Central memory CD4-positive, alpha-beta T cell (primary cell): ENCODE results near the gene SLC38A10.
A peak's percentile ranks its signal among the peaks of the same experiment; 100 is the strongest.

Source experiments
- DNase-seq: peaks from one replicate; pipeline ENCODE4 v3.0.0; 2022

The SLC38A10 gene

DNA sequence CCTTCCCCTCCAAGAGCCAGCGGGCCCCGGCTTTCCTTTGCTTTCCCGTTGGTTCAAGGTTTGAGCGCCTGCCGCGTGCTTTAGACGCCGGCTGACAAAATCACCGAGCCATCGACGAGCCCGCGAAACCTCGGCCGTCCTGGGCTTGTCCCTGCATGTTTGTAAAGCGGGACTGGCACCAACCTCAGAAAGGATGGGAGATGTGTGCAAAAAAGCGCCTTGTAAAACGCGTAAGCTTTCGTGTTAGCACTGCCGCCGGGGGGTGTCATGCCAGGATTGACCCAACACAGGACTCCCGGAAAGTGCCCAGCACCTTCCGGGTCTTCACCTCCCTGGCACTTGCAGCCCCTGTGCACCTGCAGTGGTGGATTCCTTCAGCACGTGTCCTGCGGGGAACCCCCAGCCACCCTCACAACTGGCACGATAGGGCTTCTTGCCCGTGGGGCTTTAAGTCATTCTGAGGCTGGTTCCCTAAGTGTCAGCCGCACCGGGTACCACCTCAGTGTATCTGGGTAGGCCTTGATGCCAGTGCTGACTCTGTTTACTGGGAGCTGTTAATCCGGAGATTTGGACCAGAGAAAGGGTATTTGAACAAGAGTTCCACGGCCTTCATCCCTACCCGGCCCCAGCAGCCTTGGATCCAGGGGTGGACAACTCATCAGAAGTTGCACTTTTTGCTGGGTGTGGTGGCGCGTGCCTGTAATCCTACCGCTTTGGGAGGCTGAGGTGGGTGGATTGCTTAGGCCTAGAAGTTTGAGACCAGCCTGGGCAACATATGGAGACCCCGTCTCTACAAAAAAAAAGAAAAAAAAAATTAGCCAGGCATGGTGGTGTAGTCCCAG lies 55.2 kb downstream of the SLC38A10 start:
- peak; percentile 26 for DNase-seq

DNA sequence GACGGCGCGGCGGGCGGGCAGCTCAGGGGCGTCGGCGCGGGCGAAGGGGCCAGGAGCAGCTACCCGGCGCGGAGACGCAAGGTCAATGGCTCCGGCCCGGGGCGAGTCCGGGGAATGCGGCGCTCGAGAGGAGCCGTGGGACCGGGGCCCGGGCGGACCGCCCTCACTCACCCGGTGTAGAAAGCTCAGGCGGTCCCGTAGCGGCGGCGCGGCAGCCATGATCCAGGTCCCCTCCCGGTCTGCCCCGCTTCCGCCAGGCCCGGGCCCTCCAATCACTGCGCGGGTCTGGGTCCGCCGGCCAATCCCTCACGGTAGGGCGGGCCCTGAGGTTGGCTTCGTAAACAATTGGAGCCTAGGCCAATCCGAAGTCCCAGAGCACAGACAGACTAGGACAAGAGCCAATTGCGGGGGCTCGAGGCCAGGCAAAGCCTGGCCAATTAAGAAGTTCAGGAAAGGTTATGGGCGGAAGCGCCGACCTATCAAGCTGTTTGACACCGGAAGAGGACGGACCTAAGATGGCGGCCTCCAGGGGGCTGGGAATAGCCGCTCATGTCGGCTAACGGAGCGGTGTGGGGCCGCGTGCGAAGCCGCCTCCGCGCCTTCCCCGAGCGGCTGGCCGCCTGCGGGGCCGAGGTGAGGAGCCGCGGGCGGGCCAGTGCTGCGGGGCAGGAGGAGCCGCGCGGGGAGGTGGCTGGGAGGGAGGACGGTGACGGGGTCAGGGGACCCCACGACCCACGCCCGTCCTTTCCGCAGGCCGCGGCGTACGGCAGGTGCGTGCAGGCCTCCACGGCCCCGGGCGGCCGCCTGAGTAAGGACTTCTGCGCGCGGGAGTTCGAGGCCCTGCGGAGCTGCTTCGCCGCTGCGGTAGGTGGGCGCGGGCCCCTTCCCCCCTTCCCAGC lies 56.0 kb downstream of the SLC38A10 start, which contains the start of the genes NDUFAF8 and TEPSIN:
NDUFAF8 (plus strand) TSS at position 504 of the 899 bp plus-strand sequence; CDS start at position 550, 46 bp downstream.
TEPSIN (minus strand) TSS at position 241 of the 899 bp plus-strand sequence; CDS start at position 219, 22 bp downstream.
- DNase-seq = peak; percentile 98

DNA sequence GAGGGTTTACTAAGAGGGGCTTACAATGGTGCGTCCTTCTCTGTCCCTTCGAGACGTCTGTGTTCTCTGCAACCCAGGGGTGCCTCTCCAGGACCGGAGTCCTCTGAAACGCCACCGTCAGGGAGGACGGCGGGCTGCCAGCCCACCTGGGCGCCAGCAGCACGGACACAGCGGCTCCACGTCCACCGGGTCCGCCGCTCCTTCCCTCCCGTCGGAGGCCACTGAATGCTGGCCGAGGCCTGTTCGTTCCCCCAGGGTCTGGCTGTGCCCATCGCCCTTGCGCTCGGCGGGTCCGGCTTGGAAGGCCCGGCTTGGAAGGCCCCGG lies 56.7 kb downstream of the SLC38A10 start:
- DNase-seq = no peak

DNA sequence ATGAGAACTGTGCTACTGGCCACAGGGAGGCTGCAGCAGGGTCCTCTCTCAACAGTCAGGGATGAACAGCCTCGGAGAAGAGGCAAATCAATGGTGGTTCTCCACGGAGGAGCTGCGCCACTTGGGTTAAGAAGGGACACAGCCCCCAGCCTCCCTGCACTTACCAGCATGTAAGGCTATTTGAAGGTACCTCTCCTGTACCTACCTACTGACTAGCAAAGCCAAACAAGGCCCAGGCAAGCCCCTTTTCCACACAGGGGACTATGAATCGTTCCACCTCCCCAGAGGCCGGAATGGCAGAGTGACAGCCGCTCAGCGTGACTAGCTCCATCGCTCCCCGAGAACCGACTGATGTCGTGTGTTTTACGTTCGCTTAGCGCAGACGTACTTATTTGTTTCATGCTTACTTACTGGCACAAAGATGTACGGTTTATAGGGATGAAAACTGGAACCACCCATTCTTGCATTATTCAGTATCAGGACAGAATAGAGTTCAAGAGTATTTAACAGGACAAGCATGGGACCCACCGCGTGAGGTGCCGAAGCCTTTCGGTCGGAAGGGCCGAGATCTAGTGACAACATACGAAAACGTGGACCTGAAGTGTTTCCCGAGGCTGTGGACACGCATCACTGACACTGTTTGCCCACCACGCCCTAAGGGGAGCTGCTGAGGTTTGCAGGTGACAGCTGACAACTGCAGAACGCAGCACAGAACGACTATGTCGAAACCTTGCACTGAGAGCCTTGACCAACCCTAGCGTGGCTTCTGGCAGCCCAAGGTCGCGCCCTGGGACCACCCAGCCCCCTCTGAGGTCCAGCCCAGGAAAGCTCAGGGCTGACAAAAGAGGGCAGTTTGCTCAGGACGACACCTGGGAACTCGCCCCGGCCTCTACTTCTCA lies 57.3 kb downstream of the SLC38A10 start:
- DNase-seq = no peak

DNA sequence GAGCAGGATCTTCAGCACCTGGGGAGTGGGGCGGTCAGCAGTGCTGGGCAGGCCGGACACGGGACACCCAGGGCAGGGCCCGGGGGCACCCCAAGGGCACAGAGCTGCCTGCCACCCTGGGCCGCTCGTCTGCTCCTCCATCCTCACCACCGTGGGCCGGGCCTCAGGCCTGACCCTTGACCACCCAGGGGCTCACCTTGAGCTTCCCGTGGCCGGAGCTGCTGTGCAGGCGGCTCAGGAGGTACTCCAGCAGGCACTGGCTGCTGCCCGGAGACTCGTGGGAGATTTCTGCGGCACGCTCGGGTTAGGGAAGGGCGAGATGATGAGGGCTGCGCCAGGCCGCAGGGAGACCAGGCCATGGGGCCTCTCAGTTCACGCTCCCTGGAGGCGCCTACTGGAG lies 58.3 kb downstream of the SLC38A10 start:
- DNase-seq = no peak

DNA sequence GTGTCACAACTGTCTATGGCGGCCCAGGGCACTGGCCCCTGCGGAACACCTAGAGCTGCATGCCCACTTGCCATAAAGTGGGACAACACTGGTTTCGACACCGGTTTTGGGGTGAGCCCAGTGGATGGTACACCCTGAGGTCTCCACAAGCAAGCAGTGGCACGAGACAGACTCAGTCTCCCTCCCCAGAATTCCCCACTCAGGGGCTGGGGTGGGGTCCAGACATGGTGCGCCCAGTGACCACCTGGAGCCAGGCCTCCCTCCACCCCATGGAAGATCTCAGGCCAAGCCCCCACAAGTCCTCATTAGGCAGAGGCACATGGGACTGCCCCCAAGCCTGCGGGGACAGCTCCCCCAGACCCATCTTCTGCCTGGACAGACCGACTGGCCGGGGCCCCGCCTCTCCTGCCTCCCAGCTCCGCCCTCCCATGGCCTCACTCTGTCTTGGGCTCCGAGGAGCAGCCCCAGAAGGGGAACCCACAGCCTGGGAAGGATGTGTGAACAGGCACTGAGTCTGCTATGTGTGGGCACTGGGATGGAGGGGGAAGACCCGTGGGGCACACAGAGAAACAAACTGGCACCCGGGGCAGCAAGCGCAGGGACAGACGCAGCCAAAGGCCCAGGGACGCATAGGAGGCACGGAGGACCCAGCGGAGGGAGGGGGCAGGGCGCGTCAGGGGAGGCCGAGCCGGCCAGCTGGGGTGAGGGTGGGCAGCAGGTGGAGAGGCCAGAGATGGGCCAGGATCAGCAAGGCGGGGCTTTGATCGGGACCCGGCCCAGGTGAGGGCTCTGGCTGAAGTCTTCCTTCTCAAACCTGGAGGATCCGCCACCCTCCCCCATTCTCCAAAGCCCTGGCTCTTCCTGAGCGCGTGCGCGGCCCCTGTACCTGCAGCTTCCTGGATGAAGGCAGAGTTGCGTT lies 59.0 kb downstream of the SLC38A10 start:
- no peak for DNase-seq

DNA sequence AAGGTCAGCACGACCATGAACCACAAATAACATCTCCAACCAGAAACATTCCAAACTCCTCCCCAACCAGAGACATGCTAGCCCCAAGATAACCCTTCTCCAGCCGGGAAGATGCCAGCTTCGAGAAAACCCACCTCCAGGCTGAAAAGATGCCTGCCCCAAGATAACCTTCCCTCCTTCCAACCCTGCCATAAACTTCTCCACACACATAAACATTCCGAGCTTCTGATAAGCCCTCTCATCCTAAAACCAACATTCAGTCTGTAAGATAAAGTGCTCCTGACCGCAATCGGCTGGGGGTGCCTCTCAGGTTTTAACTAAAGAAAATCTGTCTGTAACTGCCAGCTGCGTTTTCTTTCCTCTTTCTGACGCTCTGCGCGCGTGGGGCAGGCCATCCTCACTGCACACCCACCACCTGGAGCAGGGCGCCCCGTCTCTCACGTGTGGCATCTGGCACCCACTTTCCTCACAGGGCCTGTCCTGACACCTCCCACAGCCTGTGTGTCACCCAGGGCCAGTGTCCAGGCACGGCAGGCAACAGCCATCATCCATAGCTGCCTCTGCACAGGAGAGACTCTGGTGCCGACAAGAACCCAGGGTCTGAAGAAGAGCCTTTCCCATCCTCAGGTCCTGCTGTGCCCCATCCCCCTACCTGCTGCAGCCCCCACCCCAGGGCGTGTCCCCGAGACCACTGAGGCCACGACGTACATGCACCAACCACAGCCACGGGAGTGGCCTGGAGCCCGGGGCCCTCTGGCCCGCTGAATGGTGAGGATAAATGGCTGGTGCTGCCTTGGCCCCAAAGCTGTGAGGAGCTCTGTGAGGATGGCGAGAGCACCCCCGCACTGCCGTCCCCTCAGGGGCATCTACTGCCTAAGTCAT lies 59.9 kb downstream of the SLC38A10 start:
- no peak for DNase-seq

DNA sequence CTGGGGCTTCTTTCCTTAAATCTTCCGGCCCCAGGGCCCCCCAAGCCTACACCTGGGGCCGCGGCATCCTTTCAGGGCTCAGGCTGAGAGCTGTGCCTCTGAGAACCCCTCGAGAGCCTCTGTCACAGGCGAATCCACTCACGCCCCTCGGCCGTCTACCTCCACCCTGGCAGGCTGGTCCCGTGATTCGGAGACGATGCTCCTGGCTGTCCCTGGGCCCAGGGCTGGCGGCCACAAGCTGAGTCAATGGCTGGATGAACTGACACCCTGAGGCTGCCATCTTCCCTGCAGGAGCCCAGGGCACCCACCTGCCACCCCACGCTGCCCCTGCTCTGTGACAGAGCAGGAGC lies 60.6 kb downstream of the SLC38A10 start:
- no peak for DNase-seq

DNA sequence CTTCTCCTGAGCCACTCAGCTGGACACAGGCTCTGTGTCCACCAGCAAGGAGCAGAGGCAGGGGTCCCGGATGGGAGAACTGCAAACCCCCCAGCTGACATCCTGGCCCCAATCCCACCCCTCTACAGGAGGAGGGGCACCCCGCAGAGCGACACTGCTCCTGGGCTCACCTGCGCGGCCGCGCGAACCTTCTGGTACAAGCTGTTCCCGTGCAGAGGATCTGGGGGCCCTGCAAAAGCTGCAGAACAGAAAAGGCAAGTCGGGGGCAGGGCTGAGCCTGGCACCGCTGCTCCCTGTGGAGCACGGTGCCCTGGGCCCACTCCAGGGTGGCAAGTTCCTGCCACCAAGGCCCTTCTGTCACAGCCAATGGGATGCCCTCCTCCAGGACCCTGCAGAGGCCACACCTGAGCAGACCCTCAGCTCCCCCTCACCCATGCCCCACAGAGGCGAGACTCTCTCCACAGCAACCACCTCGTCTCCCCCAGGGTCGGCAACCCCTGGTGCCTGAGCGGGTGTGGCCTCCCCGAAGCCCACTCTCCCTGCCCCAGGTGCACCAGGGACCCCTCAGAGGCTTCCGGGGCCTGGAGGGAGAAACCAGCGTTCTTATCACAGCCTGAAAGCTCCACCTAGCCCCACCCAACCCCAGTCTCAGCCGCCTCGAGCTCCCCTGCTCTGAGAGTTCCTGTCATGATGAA lies 61.1 kb downstream of the SLC38A10 start:
- DNase-seq = no peak

DNA sequence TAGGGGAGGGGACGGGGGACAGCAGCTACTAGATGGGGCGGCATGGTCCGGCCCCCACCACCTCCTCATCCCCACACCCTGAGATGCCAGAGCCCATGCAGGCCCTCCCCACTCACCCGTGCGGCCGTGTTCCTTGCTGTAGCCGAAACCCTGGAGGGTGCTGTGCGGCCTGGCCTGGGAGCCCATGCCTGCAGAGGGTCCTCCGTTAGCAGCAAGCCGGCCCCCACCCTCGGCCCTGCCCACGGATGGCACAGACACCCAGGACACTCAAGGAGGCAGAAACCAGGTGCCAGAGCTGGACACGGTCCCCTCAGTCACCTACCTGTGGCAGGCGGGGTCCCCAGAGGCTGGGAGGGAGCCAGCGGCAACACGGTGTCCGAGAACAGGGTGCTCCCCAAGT lies 61.8 kb downstream of the SLC38A10 start:
- no peak for DNase-seq

DNA sequence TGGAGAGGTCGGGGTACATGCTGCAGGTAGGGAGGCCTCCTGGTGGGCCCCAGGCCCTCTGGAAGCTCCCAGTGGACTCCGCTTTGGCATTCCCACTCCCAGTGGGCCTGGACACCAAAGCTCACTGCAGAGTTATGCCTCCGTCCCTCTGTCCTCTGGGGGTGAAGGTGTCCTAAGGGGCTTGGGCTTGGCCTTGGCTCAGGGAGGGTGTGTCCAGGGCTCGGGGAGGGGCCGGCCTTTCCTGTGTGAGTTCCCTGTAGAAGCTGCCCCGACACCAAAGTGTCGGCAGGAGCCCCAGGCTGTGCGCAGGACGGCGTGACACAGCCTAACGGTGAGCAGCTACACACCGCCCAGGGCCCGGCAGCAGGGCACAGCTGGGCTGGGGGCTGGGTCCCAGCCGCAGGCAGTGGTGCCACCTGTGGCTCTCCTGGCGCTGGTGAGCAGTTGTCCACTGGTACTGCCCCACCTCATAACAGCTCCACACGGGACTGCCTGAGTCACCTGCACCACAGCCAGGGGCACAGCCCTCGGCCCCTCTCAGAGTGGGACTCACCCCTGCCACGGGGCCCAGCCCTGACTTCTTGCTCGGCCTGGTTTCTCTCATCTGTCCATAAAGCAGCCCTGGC lies 62.4 kb downstream of the SLC38A10 start:
- DNase-seq = no peak

DNA sequence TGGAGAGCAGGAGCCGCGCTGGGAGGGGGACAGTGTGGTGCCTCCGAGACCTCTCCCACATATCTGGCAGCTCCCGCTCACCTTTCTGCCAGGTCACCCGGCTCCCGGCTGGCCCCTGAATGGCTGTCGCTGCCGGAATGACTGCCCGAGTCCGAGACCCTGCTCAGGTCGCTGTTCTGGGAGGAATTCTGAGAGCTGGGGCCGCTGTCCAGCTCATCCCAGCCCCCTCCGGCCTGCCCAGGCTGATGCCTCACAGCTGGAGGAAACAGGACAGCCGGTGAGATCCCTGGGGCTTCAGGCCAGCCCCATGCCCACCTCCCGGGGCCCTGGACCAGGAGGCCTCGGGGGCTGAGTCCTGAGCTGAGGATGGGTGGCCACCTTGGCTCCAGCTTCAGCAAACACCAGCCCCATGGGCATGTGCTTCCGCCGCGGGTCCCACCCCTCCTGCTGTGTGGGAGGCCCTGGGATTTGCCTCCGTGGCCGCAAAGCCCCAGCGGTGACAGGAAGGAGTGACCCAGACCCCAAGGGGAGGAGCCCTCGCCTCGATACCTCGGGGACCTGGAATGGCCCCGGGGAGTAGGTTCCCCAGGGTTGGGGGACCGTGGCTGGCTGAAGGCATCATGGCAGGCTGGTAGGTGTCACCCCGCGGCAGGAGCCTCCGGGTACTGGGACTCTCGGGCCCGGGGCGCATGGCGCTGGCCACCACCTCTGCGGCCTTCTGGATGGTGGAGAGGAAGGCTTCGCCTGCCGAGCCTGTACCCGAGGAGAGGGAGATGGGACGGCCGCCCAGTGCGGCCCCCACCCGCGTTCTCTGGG lies 63.1 kb downstream of the SLC38A10 start:
- DNase-seq = no peak

DNA sequence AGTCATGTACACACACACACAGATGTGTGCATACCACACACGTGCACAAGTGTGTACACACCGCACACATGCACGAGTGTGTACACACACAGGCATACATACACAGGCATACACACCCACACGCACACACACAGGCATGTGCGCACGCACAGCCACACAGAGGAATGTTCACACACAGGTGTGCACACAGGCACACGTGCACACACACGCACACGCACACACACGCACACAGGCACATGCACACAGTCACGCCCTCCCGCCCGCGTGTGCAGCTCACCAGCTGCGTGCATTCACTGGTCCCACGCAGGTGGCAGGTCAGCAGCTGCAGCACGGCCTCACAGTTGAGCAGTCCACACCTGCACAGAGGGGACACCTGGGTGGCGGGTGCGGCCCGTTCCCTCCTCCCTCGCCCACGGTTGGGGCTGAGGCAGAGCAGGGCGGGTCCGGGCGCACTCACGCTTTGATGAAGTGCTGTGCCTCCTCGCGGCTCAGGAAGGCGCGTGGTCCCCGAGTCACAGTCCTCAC lies 63.9 kb downstream of the SLC38A10 start:
- DNase-seq = no peak

DNA sequence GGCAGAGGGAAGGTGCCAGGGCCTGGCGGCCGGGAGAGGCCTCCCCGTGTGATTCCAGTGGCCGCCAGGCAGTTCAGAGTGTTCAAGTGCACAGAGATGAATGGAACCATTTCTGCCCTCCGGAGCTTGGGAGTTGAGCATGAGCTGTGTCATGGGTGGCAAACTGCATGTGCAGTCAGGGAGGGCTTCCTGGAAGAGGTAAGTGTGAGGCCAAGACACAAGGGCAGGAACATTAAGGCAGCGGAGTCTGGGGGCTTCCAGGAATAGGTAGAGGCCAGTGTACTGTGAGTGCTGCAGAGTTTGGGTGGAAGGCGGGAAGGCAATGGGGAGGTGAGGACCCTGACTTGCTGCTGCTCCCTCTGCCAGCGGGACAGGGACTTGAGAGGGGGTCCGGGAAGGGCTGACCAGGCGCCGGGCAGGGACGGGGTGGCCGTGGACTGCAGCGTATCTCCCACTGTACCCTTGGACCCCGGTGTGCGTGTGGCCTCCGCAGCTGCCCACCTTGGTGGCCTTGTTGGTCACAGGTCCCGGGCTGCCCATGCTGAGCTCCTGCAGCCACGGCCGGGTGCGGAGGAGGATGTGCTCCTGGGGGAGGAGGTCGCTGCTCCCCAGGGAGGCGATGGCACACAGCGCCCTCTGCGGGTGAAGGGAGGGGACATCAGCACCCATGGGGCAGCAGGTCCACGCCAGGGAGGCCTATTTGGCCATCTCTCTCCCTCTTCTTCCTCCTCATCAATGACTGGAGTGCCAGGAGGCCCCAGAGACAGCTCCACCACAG lies 64.9 kb downstream of the SLC38A10 start:
- no peak for DNase-seq

DNA sequence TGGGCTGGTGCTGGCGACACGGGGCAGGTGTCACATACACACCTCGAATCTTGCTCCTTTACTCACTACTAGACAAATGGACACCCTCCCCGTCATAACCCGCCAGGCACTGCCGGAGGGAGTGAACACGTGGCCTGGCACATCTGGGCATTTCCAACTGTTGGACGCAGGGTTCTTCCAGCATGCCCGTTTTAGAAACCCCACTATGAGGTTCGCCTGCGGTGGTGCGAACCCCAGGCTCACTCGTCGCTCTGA lies 65.5 kb downstream of the SLC38A10 start:
- DNase-seq = no peak

DNA sequence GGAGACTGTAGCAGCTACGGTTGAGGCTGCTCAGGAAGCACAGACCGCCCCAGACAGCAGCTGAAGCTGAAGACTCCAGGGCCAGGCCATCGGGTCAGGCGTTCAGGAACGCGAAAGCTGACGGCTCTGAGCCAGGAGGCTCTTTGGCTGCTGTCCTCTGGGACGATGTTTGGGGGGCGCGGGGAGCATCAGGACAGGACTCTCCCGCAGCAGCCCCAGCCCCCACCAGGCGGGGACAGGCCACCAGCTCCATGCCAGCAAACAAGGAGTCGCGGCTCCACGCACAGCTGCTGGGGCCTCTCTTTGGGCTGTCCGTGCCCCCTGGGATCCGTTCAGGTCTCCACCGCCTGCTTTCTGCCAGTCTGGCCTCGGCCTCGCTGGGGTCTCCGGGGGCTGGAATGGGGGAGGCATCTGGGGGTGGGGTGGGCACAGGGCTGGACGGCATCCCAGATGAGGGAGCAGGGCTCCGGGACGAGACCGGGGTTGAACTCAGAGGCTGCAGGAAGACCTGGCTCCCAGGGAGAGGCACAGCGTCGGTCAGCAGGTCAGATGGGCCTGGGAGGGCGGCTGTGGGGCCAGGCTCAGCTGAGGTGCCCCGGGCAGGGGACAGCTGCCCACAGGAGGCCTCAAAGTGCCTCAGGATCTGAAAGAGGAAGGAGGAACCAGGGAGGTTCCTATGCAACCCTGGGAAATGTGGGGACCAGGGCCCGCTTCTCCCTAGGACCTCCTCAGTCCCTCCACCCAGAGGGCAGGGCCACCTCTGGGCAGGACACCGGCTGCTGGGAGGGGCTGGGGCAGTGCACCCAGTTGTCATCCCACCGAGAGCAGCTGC lies 66.1 kb downstream of the SLC38A10 start:
- no peak for DNase-seq

DNA sequence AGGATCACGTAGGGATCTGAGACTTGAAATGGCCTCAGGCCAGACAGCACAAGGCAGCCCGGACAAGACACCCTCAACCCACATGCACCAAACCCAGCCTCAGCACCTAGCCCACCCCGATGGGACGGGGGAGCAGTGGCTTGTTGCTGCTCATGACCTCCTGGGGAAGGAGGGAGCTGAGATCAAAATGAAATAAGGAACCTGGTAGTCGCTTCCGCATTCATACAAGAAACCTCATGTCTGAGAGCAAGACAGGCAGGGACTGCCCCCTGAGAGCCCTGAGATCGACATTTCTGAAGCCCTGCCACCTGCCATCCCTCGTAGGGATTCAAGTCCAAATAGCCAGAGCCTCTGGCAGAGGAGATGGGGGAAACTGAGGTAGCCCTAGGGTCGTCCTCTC lies 66.7 kb downstream of the SLC38A10 start:
- DNase-seq = no peak
